PC-3 (cell line): ENCODE results near the gene ATP2B3.

Source experiments
- EZH2 ChIP-seq: fragments of 300-600 bp; sonication (generic); IDR thresholded peaks from one replicate; pipeline ENCODE4 v1.6.1; 2017; ENCODE audit warnings: antibody characterized with exemption, mild to moderate bottlenecking, low read length; ENCODE audit not compliant: unreplicated experiment
- TF ChIP-seq, protein P1 (sequence below): fragments of 300-600 bp; sonication (generic); conservative IDR thresholded peaks from 2 replicates; pipeline ENCODE4 v1.5.1; 2017; ENCODE audit warnings: antibody characterized with exemption, low read depth, mild to moderate bottlenecking, low read length

DNA sequence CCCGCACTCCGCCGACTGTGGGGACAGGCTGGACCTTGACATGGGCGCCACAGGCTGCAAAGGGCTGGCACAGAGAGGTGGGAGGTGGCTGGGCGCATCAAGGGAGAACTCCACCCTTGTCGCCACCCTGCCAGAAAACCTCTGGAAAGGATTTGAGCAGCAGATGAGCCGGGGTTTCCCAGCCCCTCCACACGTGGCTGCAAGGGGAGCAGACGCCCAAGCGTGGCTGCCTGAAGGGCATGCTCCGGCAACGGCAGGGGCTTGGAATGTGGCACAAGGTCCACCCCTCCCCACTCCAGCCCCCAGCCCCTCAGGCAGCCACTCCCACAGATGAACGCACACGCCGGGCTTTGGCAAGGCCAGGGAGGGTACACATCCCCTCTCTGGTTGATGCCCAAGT lies 18.1 kb upstream of the ATP2B3 start:
- TF ChIP-seq, protein P1, sequence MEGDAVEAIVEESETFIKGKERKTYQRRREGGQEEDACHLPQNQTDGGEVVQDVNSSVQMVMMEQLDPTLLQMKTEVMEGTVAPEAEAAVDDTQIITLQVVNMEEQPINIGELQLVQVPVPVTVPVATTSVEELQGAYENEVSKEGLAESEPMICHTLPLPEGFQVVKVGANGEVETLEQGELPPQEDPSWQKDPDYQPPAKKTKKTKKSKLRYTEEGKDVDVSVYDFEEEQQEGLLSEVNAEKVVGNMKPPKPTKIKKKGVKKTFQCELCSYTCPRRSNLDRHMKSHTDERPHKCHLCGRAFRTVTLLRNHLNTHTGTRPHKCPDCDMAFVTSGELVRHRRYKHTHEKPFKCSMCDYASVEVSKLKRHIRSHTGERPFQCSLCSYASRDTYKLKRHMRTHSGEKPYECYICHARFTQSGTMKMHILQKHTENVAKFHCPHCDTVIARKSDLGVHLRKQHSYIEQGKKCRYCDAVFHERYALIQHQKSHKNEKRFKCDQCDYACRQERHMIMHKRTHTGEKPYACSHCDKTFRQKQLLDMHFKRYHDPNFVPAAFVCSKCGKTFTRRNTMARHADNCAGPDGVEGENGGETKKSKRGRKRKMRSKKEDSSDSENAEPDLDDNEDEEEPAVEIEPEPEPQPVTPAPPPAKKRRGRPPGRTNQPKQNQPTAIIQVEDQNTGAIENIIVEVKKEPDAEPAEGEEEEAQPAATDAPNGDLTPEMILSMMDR = no peak
- no peak for TF ChIP-seq EZH2
